Peyer's patch (tissue), 4 donors: Measurements from ENCODE around the gene MEP1B. TPM values are rescaled to one million over a fixed set of nuclear protein-coding genes. Genes with fewer than 3 reads are reported as not detected.

ENCODE experiments used
- DNase-seq, 3 donors: peaks; one replicate each; pipeline ENCODE4 v3.0.0-alpha.2; 2017 to 2019
- H3K27ac ChIP-seq, 4 donors: fragments of 200-600 bp; sonication (generic); one replicate each; pipeline ENCODE4 v1.5.1; 2016 to 2019
- H3K27me3 ChIP-seq, 2 donors: fragments of 200-600 bp; sonication (generic); one replicate each; pipeline ENCODE4 v1.5.1; 2019
- H3K36me3 ChIP-seq, 3 donors: fragments of 200-600 bp; sonication (generic); one replicate each; pipeline ENCODE4 v1.5.1; 2016 to 2019
- H3K4me1 ChIP-seq, 4 donors: fragments of 200-600 bp; sonication (generic); one replicate each; pipeline ENCODE4 v1.5.1; 2016 to 2019
- H3K4me3 ChIP-seq, 4 donors: fragments of 200-600 bp; sonication (generic); 1 replicate in 3 of 4; 2 replicates in 1 of 4; pipeline ENCODE4 v1.5.1; 2016 to 2019; ENCODE audit warnings: mild to moderate bottlenecking in 1 of 4
- H3K9me3 ChIP-seq, 4 donors: fragments of 200-600 bp; sonication (generic); one replicate each; pipeline ENCODE4 v1.5.1; 2016 to 2019; ENCODE audit warnings: mild to moderate bottlenecking in 1 of 4
- POLR2A ChIP-seq, 2 donors: fragments of 450-650 bp; IDR thresholded peaks; one replicate each; pipeline ENCODE4 v1.5.1; 2017; ENCODE audit warnings: antibody characterized with exemption in 2 of 2, mild to moderate bottlenecking in 2 of 2, moderate library complexity in 2 of 2
- total RNA-seq, 4 donors: library from RNA; depleted of rRNA; stranded (reverse); fragments of >200 nt; gene quantifications; one replicate each; pipeline ENCODE4 v1.1.0, GENCODE V29; 2016
- TF ChIP-seq, protein P1 (sequence below), 6 experiments: fragments of 450-650 bp in 4 of 6; fragments of 200-600 bp in 2 of 6; sonication (generic) in 1 of 6; IDR thresholded peaks; one replicate each; pipeline ENCODE4 v1.5.1; 2017 to 2019; ENCODE audit warnings: antibody characterized with exemption in 6 of 6, mild to moderate bottlenecking in 3 of 6, moderate library complexity in 1 of 6

MEP1B gene
- 1,000 to 10,000 TPM in 1 of 4 donors, 100 to 1,000 TPM in 2, 1 to 10 TPM in 1; 4.1 to 1,014 (median 487) TPM for total RNA-seq

DNA sequence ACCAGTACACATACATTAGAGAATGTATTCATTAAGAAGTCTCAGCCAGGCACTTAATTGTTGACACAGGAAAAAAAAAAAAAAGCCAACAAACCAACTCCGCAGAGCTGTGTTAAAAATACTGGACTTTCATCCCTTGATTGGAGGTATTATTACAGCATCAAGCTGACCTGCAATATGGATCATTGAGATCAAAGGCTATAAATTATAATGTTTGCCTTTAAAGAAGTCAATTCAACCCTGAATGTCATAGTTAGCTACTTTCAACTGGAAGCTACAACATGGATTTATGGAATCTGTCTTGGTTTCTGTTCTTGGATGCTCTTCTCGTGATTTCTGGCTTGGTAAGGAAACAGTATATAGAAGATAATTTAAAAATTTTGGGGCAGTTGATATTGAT lies at the start of gene MEP1B:
MEP1B (plus strand) TSS at position 250 of the 400 bp plus-strand sequence; CDS start at position 282, 32 bp downstream.
- DNase-seq: no peak

DNA sequence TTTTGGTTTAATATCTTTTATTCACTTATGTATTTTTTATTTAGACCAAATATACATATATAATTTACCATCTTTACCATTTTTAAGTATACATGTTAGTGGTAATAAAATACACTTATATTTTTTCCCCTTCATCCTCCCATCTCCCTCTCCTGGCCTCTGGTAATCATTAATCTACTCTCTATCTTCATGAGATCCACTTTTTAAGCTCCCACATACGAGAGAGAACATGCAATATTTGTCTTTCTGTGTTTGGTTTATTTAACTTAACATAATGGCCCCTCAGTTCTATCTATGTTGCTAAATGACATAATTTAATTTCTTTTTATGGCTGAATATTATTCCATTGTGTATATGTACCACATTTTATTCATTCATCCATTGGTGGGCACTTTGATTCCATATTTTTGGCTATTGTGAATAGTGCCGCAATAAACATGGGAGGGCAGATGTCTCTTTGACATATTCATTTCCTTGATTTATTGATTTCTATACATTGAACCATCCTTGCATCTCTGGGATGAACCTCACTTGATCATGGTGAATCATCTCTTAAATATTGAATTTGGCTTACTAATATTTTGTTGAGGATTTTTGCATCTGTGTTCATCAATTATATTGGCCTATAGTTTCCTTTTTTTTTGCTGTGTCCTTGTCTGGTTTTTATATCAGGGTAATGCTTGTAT lies 41.5 kb upstream of the MEP1B start:
- Histone ChIP-seq H3K27ac (no peak overlapping the region), H3K4me1 (no peaks in the 10 kb centered on the region), H3K36me3 (no peaks in the 10 kb centered on the region), H3K9me3 (no peaks in the 10 kb centered on the region), H3K27me3 (no peaks in the 10 kb centered on the region), H3K4me3 (no peak overlapping the region)
- DNase-seq: no peak
- TF ChIP-seq POLR2A (IDR thresholded peaks at IDR 0.05): no peak
- TF ChIP-seq, protein P1, sequence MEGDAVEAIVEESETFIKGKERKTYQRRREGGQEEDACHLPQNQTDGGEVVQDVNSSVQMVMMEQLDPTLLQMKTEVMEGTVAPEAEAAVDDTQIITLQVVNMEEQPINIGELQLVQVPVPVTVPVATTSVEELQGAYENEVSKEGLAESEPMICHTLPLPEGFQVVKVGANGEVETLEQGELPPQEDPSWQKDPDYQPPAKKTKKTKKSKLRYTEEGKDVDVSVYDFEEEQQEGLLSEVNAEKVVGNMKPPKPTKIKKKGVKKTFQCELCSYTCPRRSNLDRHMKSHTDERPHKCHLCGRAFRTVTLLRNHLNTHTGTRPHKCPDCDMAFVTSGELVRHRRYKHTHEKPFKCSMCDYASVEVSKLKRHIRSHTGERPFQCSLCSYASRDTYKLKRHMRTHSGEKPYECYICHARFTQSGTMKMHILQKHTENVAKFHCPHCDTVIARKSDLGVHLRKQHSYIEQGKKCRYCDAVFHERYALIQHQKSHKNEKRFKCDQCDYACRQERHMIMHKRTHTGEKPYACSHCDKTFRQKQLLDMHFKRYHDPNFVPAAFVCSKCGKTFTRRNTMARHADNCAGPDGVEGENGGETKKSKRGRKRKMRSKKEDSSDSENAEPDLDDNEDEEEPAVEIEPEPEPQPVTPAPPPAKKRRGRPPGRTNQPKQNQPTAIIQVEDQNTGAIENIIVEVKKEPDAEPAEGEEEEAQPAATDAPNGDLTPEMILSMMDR (IDR thresholded peaks at IDR 0.05): no peak

More for the DNA sequence above, at the start of gene MEP1B:
- Histone ChIP-seq H3K27me3 (no peaks in the 10 kb centered on the region), H3K4me1 (no peaks in the 10 kb centered on the region), H3K4me3 (peak within 1 kb of the TSS in 3 of 4 donors; percentile 9 to 46 (median 34)), H3K9me3 (no peaks in the 10 kb centered on the region), H3K36me3 (no peaks in the 10 kb centered on the region), H3K27ac (peak within 1 kb of the TSS in 3 of 4 donors; percentile 15 to 66 (median 58))
- peak; percentile 68 to 77 for TF ChIP-seq POLR2A (IDR thresholded peaks at IDR 0.05)
- TF ChIP-seq, protein P1 (IDR thresholded peaks at IDR 0.05): no peak

DNA sequence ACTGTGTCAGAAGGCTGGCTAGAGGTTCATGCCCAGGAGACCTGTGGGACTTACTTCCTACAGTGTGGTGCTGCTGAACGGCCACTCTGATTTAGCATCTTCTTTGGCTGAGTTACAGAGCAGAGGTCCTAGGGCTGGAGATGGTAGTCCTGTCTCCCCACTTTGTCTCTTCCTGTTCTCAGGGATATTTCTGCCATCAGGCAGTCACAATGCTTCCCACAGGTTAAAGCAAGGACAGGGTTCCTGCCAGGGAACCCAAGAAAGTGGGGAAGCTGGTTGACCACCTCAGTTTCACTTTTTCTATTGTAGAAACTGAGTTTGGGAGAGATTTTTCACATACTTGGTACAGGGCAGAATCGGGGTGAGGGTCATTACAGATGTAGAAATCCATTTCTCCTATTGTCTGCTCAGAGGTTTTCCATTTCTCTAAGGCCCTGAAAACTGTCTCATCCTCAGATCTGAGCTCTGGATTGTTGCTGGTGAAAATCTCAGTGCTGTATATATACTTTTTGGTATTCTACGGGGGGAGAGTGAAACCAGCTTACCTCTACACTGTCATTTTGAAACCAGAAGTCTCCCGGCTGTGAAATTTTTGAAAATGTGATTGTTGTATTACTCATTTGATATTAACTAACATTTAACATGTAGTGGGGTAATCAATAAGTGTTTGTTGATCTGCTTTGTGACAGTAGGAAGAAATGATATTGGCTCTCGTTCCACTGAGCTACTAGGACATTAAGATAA lies 37.0 kb upstream of the MEP1B start:
- H3K4me1 ChIP-seq: no peaks in the 10 kb centered on the region
- H3K27ac ChIP-seq: no peak overlapping the region
- no peaks in the 10 kb centered on the region for H3K36me3 ChIP-seq
- no peaks in the 10 kb centered on the region for H3K27me3 ChIP-seq
- TF ChIP-seq, protein P1 (IDR thresholded peaks at IDR 0.05): no peak
- no peak for TF ChIP-seq POLR2A (IDR thresholded peaks at IDR 0.05)
- H3K4me3 ChIP-seq: no peak overlapping the region
- DNase-seq: no peak
- H3K9me3 ChIP-seq: no peaks in the 10 kb centered on the region

DNA sequence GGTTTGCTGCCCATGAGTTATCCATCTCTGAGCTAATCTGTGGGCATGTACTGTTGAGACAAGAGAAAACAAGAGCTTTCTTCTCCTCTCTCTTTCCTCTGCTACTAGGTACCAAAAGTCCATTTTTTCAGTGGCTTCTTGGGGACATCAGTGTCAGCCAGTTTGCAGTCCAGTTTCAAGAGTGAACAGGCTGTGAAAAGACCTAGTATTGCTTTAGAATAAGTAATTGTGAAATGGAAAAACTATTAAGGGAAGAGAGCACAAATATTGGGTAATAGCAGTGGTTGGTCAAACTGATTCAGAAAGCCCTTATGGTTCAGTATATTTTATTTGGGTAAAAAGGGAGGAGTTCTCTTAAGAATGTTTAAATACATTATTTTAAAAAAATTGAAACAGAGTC lies 33.0 kb upstream of the MEP1B start:
- Histone ChIP-seq H3K4me3 (no peak overlapping the region), H3K27me3 (no peaks in the 10 kb centered on the region), H3K27ac (no peak overlapping the region), H3K36me3 (no peaks in the 10 kb centered on the region), H3K9me3 (no peaks in the 10 kb centered on the region), H3K4me1 (peaks cover 0 to 16% (median 0%) of the 10 kb centered on the region in 4 donors)
- DNase-seq: no peak
- no peak for TF ChIP-seq POLR2A (IDR thresholded peaks at IDR 0.05)
- TF ChIP-seq, protein P1 (IDR thresholded peaks at IDR 0.05): no peak

DNA sequence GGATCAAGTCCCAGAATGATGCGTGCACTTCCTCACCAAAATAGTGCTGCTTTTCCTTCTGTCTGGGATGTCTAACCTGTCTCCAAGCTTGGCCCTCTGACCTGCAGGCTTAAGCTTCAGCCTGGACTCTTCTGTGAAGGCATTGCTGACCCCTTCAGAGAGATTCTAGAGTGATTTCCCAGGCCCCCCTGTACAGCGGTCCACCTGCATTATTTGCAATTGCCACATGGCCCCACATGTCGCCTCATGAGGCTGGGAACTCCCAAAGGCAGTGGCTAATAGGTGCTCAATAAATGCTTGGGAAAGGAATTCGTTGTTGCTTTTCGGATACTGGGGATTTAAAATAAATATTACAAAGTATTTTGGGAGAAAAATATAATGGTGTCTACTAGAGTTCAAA lies 32.3 kb upstream of the MEP1B start:
- TF ChIP-seq POLR2A (IDR thresholded peaks at IDR 0.05): no peak
- TF ChIP-seq, protein P1 (IDR thresholded peaks at IDR 0.05): no peak
- no peak for DNase-seq
- Histone ChIP-seq H3K36me3 (no peaks in the 10 kb centered on the region), H3K27ac (no peak overlapping the region), H3K4me3 (no peak overlapping the region), H3K4me1 (peaks cover 0 to 16% (median 0%) of the 10 kb centered on the region in 4 donors), H3K9me3 (no peaks in the 10 kb centered on the region), H3K27me3 (no peaks in the 10 kb centered on the region)
